Upper lobe of left lung (tissue), 4 donors: ENCODE results near the gene PYGO2.

Experiments
- CTCF ChIP-seq, 6 experiments: fragments of 450-650 bp in 4 of 6; fragments of 200-600 bp in 2 of 6; sonication (generic) in 2 of 6; IDR thresholded peaks; one replicate each; pipeline ENCODE4 v1.5.1; 2016 to 2019; ENCODE audit warnings: antibody characterized with exemption in 6 of 6
- EP300 ChIP-seq, 4 donors: sonication (generic); formaldehyde crosslinking; IDR thresholded peaks; one replicate each; pipeline ENCODE4 v1.5.1; 2017; ENCODE audit warnings: antibody characterized with exemption in 4 of 4, control low read depth in 2 of 4
- POLR2A ChIP-seq, 4 donors: fragments of 450-650 bp; IDR thresholded peaks; one replicate each; pipeline ENCODE4 v1.5.1; 2016 to 2017; ENCODE audit warnings: antibody characterized with exemption in 4 of 4, mild to moderate bottlenecking in 2 of 4
- POLR2AphosphoS5 ChIP-seq, 2 donors: sonication (generic); formaldehyde crosslinking; IDR thresholded peaks; one replicate each; pipeline ENCODE4 v1.5.1; 2017; ENCODE audit warnings: antibody characterized with exemption in 2 of 2

GRCh38 chr1:154996966-154997701 is 35.6 kb upstream of the PYGO2 start:
- TF ChIP-seq CTCF (IDR thresholded peaks at IDR 0.05) (no peak), POLR2AphosphoS5 (IDR thresholded peaks at IDR 0.05) (no peak), POLR2A (IDR thresholded peaks at IDR 0.05) (no peak), EP300 (IDR thresholded peaks at IDR 0.05) (no peak)
